ENCODE data around the gene TBX2. TPM values are rescaled to one million over a fixed set of nuclear protein-coding genes. Genes with fewer than 3 reads are reported as not detected.

Gene TBX2
- total and polyA plus RNA-seq, 2 donors (not counting 1 experiment from before 2014, with no cell fraction given): 40.5 to 148 TPM

GRCh38 chr17:61451538-61452300 is 52.1 kb downstream of the TBX2 start:
- H3K27ac ChIP-seq (ENCODE audit: insufficient read depth, low read length): peak overlapping the region; percentile 93
- H3K36me3 ChIP-seq (ENCODE audit: control insufficient read depth, insufficient read depth, low read length): peaks cover 7% of the 10 kb centered on the region
- TF ChIP-seq EZH2 (IDR thresholded peaks at IDR 0.05; ENCODE audit: low read length, missing control alignments) (no peak), CTCF (conservative IDR thresholded peaks at IDR 0.05 in 1 of 2, IDR thresholded peaks at IDR 0.05 in 1 of 2; ENCODE audit: low read depth in 1 of 2, low read length in 2 of 2) (no peak)
- peak overlapping the region; percentile 83 for H3K9ac ChIP-seq (ENCODE audit: insufficient read depth, low read length)
- peak in 1 of 2 donors; percentile 46 for DNase-seq (ENCODE audit: low read depth in 2 of 2)
- H3K9me3 ChIP-seq (ENCODE audit: control insufficient read depth, insufficient read depth, low read depth, low read length): no peaks in the 10 kb centered on the region
- peak overlapping the region; percentile 61 for H3K4me2 ChIP-seq (ENCODE audit: extremely low read depth, insufficient read depth, low read length)
- peak overlapping the region; percentile 57 for H2AFZ ChIP-seq (ENCODE audit: low read length)
- H3K4me3 ChIP-seq (replicated peaks in 1 of 4; ENCODE audit: control extremely low read depth in 1 of 4, insufficient read depth in 1 of 4, low read depth in 3 of 4, low read length in 4 of 4): peak overlapping the region in 3 of 4 experiments; percentile 63 to 91 (median 68)
- no peaks in the 10 kb centered on the region for H3K27me3 ChIP-seq (ENCODE audit: control insufficient read depth, insufficient read depth, low read length)
- no peaks in the 10 kb centered on the region for H4K20me1 ChIP-seq (ENCODE audit: control insufficient read depth, extremely low read depth, insufficient read depth, low read length)
- peaks cover 11% of the 10 kb centered on the region for H3K4me1 ChIP-seq (ENCODE audit: control insufficient read depth, extremely low read depth, insufficient read depth, low read length)
- H3K79me2 ChIP-seq (ENCODE audit: control insufficient read depth, insufficient read depth, low read length): peaks cover 48% of the 10 kb centered on the region

- Histone ChIP-seq H3K27ac (ENCODE audit: insufficient read depth, low read length) (peak within 1 kb of the TSS; percentile 93), H3K9me3 (ENCODE audit: control insufficient read depth, insufficient read depth, low read depth, low read length) (no peaks in the 10 kb centered on the region), H3K36me3 (ENCODE audit: control insufficient read depth, insufficient read depth, low read length) (peaks cover 10% of the 10 kb centered on the region), H3K79me2 (ENCODE audit: control insufficient read depth, insufficient read depth, low read length) (peaks cover 57% of the 10 kb centered on the region), H2AFZ (ENCODE audit: low read length) (peak within 1 kb of the TSS; percentile 57), H3K4me3 (replicated peaks in 1 of 4; ENCODE audit: control extremely low read depth in 1 of 4, insufficient read depth in 1 of 4, low read depth in 3 of 4, low read length in 4 of 4) (peak within 1 kb of the TSS; percentile 63 to 91 (median 74)), H3K4me2 (ENCODE audit: extremely low read depth, insufficient read depth, low read length) (peak within 1 kb of the TSS; percentile 96), H3K27me3 (ENCODE audit: control insufficient read depth, insufficient read depth, low read length) (no peaks in the 10 kb centered on the region), H3K9ac (ENCODE audit: insufficient read depth, low read length) (peak within 1 kb of the TSS; percentile 83), H3K4me1 (ENCODE audit: control insufficient read depth, extremely low read depth, insufficient read depth, low read length) (peaks cover 11% of the 10 kb centered on the region), H4K20me1 (ENCODE audit: control insufficient read depth, extremely low read depth, insufficient read depth, low read length) (no peaks in the 10 kb centered on the region)
- peak in 1 of 2 donors; percentile 63 for DNase-seq (ENCODE audit: low read depth in 2 of 2)
- TF ChIP-seq CTCF (conservative IDR thresholded peaks at IDR 0.05 in 1 of 2, IDR thresholded peaks at IDR 0.05 in 1 of 2; ENCODE audit: low read depth in 1 of 2, low read length in 2 of 2) (no peak), EZH2 (IDR thresholded peaks at IDR 0.05; ENCODE audit: low read length, missing control alignments) (no peak)
Measured at GRCh38 chr17:61452301-61453290, 53.0 kb downstream of the TBX2 start, which contains the start of gene TBX4. TSS of gene TBX4 (plus strand) at chr17:61452422. CDS start at chr17:61456491, 4,069 bp downstream.
